Bronchial epithelial cell (primary cell): Measurements from ENCODE around the gene NUF2. TPM values are rescaled to one million over a fixed set of nuclear protein-coding genes. Genes with fewer than 3 reads are reported as not detected.
"Not testable (repeated sequence)": the region's sequence is repeated elsewhere in the genome, so short reads cannot be mapped to it uniquely, and the experiment has no call there.

Experiments
- DNase-seq: peaks from one replicate; pipeline ENCODE4 v3.0.0-alpha.2; 2010; ENCODE audit warnings: low read depth
- FAIRE-seq: peaks from 2 replicates; lab custom pipeline; 2011; peaks lifted over from hg19 to GRCh38; lab: Jason Lieb, UNC
- H3K27me3 ChIP-seq: 2 replicates; pipeline ENCODE4 v1.5.1; 2011; ENCODE audit warnings: low read length; ENCODE audit not compliant: control insufficient read depth, insufficient read depth
- H3K36me3 ChIP-seq: 2 replicates; pipeline ENCODE4 v1.5.1; 2011; ENCODE audit warnings: low read length; ENCODE audit not compliant: control insufficient read depth, insufficient read depth
- H3K4me3 ChIP-seq: 2 replicates; pipeline ENCODE4 v1.5.1; 2011; ENCODE audit warnings: mild to moderate bottlenecking, low read depth, low read length, control low read depth
- total RNA-seq: library from RNA; depleted of rRNA; stranded (reverse); fragments of >200 nt; gene quantifications from 2 replicates; pipeline ENCODE4 v1.2.1, GENCODE V29; 2014
- TF ChIP-seq, protein P1 (sequence below): IDR thresholded peaks from 2 replicates; pipeline ENCODE4 v1.5.1; 2011; ENCODE audit warnings: mild to moderate bottlenecking, moderate library complexity, low read length, control low read depth, inconsistent platforms; ENCODE audit not compliant: insufficient read depth, severe bottlenecking

The NUF2 gene
- total RNA-seq, 1 donor from 2014 or later = 0.79 TPM

GRCh38 chr1:163347106-163347505, 25.4 kb downstream of the NUF2 start:
- no peaks in the 10 kb centered on the region for H3K36me3 ChIP-seq
- H3K27me3 ChIP-seq = no peaks in the 10 kb centered on the region
- no peak overlapping the region for H3K4me3 ChIP-seq
- no peak for DNase-seq
- no peak for FAIRE-seq
- TF ChIP-seq, protein P1, sequence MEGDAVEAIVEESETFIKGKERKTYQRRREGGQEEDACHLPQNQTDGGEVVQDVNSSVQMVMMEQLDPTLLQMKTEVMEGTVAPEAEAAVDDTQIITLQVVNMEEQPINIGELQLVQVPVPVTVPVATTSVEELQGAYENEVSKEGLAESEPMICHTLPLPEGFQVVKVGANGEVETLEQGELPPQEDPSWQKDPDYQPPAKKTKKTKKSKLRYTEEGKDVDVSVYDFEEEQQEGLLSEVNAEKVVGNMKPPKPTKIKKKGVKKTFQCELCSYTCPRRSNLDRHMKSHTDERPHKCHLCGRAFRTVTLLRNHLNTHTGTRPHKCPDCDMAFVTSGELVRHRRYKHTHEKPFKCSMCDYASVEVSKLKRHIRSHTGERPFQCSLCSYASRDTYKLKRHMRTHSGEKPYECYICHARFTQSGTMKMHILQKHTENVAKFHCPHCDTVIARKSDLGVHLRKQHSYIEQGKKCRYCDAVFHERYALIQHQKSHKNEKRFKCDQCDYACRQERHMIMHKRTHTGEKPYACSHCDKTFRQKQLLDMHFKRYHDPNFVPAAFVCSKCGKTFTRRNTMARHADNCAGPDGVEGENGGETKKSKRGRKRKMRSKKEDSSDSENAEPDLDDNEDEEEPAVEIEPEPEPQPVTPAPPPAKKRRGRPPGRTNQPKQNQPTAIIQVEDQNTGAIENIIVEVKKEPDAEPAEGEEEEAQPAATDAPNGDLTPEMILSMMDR = no peak

- TF ChIP-seq, protein P1 = no peak
- Histone ChIP-seq H3K4me3 (no peak overlapping the region), H3K27me3 (no peaks in the 10 kb centered on the region), H3K36me3 (no peaks in the 10 kb centered on the region)
- no peak for DNase-seq
- no peak for FAIRE-seq
Measured at GRCh38 chr1:163351912-163352311, 30.2 kb downstream of the NUF2 start.

- FAIRE-seq = no peak
- H3K27me3 ChIP-seq = no peaks in the 10 kb centered on the region
- H3K4me3 ChIP-seq = no peak overlapping the region
- TF ChIP-seq, protein P1 = no peak
- no peaks in the 10 kb centered on the region for H3K36me3 ChIP-seq
- DNase-seq = peak; percentile 7
Measured at GRCh38 chr1:163357378-163357777, 35.6 kb downstream of the NUF2 start.

DNA sequence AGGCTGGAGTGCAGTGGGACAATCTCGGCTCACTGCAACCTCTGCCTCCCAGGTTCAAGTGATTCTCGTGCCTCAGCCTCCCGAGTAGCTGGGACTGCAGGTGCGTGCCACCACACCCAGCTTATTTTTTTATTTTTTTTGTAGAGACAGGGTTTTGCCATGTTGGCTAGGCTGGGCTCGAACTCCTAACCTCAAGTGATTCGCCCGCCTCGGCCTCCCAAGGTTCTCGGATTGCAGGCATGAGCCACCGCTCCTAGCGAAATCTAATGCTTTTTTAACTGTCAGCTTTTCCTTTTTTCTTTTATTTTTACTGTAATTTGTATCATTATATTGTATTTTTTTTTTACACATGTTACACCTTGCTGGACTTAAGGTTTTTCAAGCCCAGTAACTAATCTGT, 36.4 kb downstream of the NUF2 start:
- H3K4me3 ChIP-seq, DNase-seq, H3K27me3 ChIP-seq, FAIRE-seq, H3K36me3 ChIP-seq: not testable (repeated sequence)

- H3K4me3 ChIP-seq = no peak overlapping the region
- no peaks in the 10 kb centered on the region for H3K27me3 ChIP-seq
- FAIRE-seq = no peak
- no peaks in the 10 kb centered on the region for H3K36me3 ChIP-seq
- TF ChIP-seq, protein P1 = peak; percentile 45
- peak; percentile 29 for DNase-seq
Measured at GRCh38 chr1:163361123-163361934, 39.6 kb downstream of the NUF2 start.

DNA sequence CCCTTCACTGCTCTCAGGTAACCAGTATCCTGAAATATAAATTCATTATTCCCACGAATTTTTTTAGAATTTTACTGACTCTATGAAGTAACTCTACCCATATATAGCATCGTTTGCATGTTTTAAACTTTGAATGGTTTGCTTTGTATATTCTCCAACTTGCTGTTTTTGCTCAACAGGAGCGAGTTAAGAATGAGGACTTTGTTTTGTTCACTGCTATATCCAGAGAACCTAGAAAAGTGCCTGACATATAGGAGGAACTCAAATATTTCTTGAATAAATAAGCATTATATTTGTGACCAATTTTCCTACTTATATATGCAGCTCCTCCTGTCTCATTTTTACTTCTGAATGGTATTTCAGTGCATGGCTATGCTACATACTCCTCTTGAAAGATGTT, 43.4 kb downstream of the NUF2 start:
- DNase-seq = no peak
- no peaks in the 10 kb centered on the region for H3K27me3 ChIP-seq
- H3K36me3 ChIP-seq = no peaks in the 10 kb centered on the region
- no peak for FAIRE-seq
- no peak overlapping the region for H3K4me3 ChIP-seq
- TF ChIP-seq, protein P1 = no peak
